Mucosa of descending colon (tissue), 3 donors: ENCODE data around the gene CELF2. TPM values are rescaled to one million over a fixed set of nuclear protein-coding genes. Genes with fewer than 3 reads are reported as not detected.

ENCODE experiments used
- ATAC-seq: fragments of 200-7000 bp; cut with Tn5 transposase; one replicate; pipeline ENCODE4 v1.9.1; 2020; ENCODE audit warnings: mild to moderate bottlenecking, moderate library complexity
- DNase-seq, 3 donors: peaks; one replicate each; pipeline ENCODE4 v3.0.0-alpha.2; 2020
- H3K36me3 ChIP-seq: fragments of 200-600 bp; one replicate; pipeline ENCODE4 v1.8.0; 2021; ENCODE audit warnings: low read depth, mild to moderate bottlenecking
- H3K4me1 ChIP-seq: fragments of 200-600 bp; one replicate; pipeline ENCODE4 v1.8.0; 2021; ENCODE audit warnings: low read depth, mild to moderate bottlenecking
- H3K4me3 ChIP-seq: fragments of 200-600 bp; one replicate; pipeline ENCODE4 v1.8.0; 2021; ENCODE audit warnings: mild to moderate bottlenecking
- H3K9me3 ChIP-seq: fragments of 200-600 bp; one replicate; pipeline ENCODE4 v1.8.0; 2021; ENCODE audit warnings: mild to moderate bottlenecking
- CTCF ChIP-seq: fragments of 200-600 bp; IDR thresholded peaks from one replicate; pipeline ENCODE4 v1.8.0; 2022; ENCODE audit warnings: antibody characterized with exemption, mild to moderate bottlenecking
- intact Hi-C, 2 donors: fragments of 100-400 bp; cut with DNase I in 1 of 2; cut with micrococcal nuclease in 1 of 2; formaldehyde crosslinking; loops; one replicate each; pipeline versions ENCODE4 v1.11.0 to v1.11.1; 2022; cut with DNase I, micrococcal nuclease
- total RNA-seq, 3 donors: library from RNA; stranded (reverse); fragmentation: NEBNext Ultra II Directional in 2 of 3; extraction: Animal tissue kit (Norgen Biotek cat#: 25700) in 2 of 3; gene quantifications; one replicate each; pipeline versions ENCODE4 v1.2.1 to v1.2.4, GENCODE V29; 2021 to 2023
- donor health status: DM: no; HTN: no; CAD: no; lungs with moderate emphysema.
- donor health status: DM: no; HTN: no; CAD: no.
- donor health status: DM: no; HTN: yes; CAD: no.

Gene CELF2
- total RNA-seq, 3 donors from 2014 or later, result 31.4 to 56.5 (median 36.1) TPM

GRCh38 chr10:11105676-11106004 is 88.0 kb downstream of the CELF2 start:
- H3K9me3 ChIP-seq, result no peaks in the 10 kb centered on the region
- intact Hi-C loops, result no loop called here
- DNase-seq (no peak), ATAC-seq (no peak)
- no peak for TF ChIP-seq CTCF
- no peak overlapping the region for H3K4me3 ChIP-seq
- peaks cover 3% of the 10 kb centered on the region for H3K4me1 ChIP-seq
- H3K36me3 ChIP-seq, result no peaks in the 10 kb centered on the region

GRCh38 chr10:11106621-11107374 is 89.1 kb downstream of the CELF2 start:
- H3K9me3 ChIP-seq, result no peaks in the 10 kb centered on the region
- intact Hi-C loops, result no loop called here
- H3K36me3 ChIP-seq, result no peaks in the 10 kb centered on the region
- ATAC-seq (no peak), DNase-seq (no peak)
- H3K4me1 ChIP-seq, result peaks cover 3% of the 10 kb centered on the region
- TF ChIP-seq CTCF, result no peak
- no peak overlapping the region for H3K4me3 ChIP-seq

- H3K4me3 ChIP-seq, result no peak overlapping the region
- no peaks in the 10 kb centered on the region for H3K36me3 ChIP-seq
- H3K9me3 ChIP-seq, result no peaks in the 10 kb centered on the region
- ATAC-seq (no peak), DNase-seq (no peak)
- peaks cover 3% of the 10 kb centered on the region for H3K4me1 ChIP-seq
- intact Hi-C loops, result no loop called here
- TF ChIP-seq CTCF, result no peak
Measured at GRCh38 chr10:11107948-11108347, 90.3 kb downstream of the CELF2 start.

GRCh38 chr10:11108356-11108755 is 90.7 kb downstream of the CELF2 start:
- TF ChIP-seq CTCF, result no peak
- no peak for DNase-seq

GRCh38 chr10:11109590-11109989 is 91.9 kb downstream of the CELF2 start:
- Histone ChIP-seq H3K36me3 (no peaks in the 10 kb centered on the region), H3K9me3 (no peaks in the 10 kb centered on the region), H3K4me1 (peaks cover 3% of the 10 kb centered on the region), H3K4me3 (no peak overlapping the region)
- DNase-seq (no peak), ATAC-seq (no peak)
- no peak for TF ChIP-seq CTCF
- intact Hi-C loops, result no loop called here

More at GRCh38 chr10:11108356-11108755, 90.7 kb downstream of the CELF2 start:
- no peaks in the 10 kb centered on the region for H3K9me3 ChIP-seq
- intact Hi-C loops, result no loop called here
- no peaks in the 10 kb centered on the region for H3K36me3 ChIP-seq
- peaks cover 3% of the 10 kb centered on the region for H3K4me1 ChIP-seq
- no peak overlapping the region for H3K4me3 ChIP-seq
- ATAC-seq, result no peak

- no peak for ATAC-seq
- H3K4me1 ChIP-seq, result peaks cover 3% of the 10 kb centered on the region
Measured at GRCh38 chr10:11110539-11110938, 92.9 kb downstream of the CELF2 start.

More at GRCh38 chr10:11110539-11110938, 92.9 kb downstream of the CELF2 start:
- Histone ChIP-seq H3K36me3 (no peaks in the 10 kb centered on the region), H3K9me3 (no peaks in the 10 kb centered on the region), H3K4me3 (no peak overlapping the region)
- intact Hi-C loops, result no loop called here
- DNase-seq, result no peak
- no peak for TF ChIP-seq CTCF
